Measurements from ENCODE around the gene MARS1.
"Not testable (repeated sequence)": the region's sequence is repeated elsewhere in the genome, so short reads cannot be mapped to it uniquely, and the experiment has no call there.

Gene MARS1

GRCh38 chr12:57558864-57559263, 71.0 kb downstream of the MARS1 start:
- in situ Hi-C loops (cut with MboI; ENCODE audit: low pct_unique_long_range_greater_than_20kb, low sequenced_read_pairs): no loop called here
- no peak for DNase-seq

GRCh38 chr12:57560516-57560915, 72.6 kb downstream of the MARS1 start:
- in situ Hi-C loops (cut with MboI; ENCODE audit: low pct_unique_long_range_greater_than_20kb, low sequenced_read_pairs): no loop called here
- DNase-seq: no peak

- in situ Hi-C loops (cut with MboI; ENCODE audit: low pct_unique_long_range_greater_than_20kb, low sequenced_read_pairs); DNase-seq: not testable (repeated sequence)
Measured at GRCh38 chr12:57561117-57561516, 73.2 kb downstream of the MARS1 start.

GRCh38 chr12:57563358-57563757, 75.5 kb downstream of the MARS1 start:
- in situ Hi-C loops (cut with MboI; ENCODE audit: low pct_unique_long_range_greater_than_20kb, low sequenced_read_pairs): no loop called here
- DNase-seq: no peak

GRCh38 chr12:57564178-57564740, 76.4 kb downstream of the MARS1 start:
- in situ Hi-C loops (cut with MboI; ENCODE audit: low pct_unique_long_range_greater_than_20kb, low sequenced_read_pairs): no loop called here
- DNase-seq: no peak
